Stomach smooth muscle (tissue), 2 donors: ENCODE results near the gene MRGPRG.

Experiments
- H3K27ac ChIP-seq: one replicate; pipeline ENCODE4 v1.7.0; 2013; ENCODE audit warnings: mild to moderate bottlenecking, low read length, inconsistent platforms
- H3K27me3 ChIP-seq, 2 donors: one replicate each; pipeline ENCODE4 v1.7.0; 2013; ENCODE audit warnings: low read length in 2 of 2; ENCODE audit not compliant: insufficient read depth in 2 of 2, control insufficient read depth in 1 of 2
- H3K36me3 ChIP-seq, 2 donors: one replicate each; pipeline ENCODE4 v1.7.0; 2013; ENCODE audit warnings: low read length in 2 of 2; ENCODE audit not compliant: control insufficient read depth in 2 of 2, insufficient read depth in 2 of 2
- H3K4me1 ChIP-seq: one replicate; pipeline ENCODE4 v1.7.0; 2013; ENCODE audit warnings: low read length; ENCODE audit not compliant: control insufficient read depth, insufficient read depth
- H3K4me3 ChIP-seq, 2 donors: one replicate each; pipeline ENCODE4 v1.7.0; 2013; ENCODE audit warnings: low read length in 2 of 2
- H3K9ac ChIP-seq, 2 donors: one replicate each; pipeline ENCODE4 v1.7.0; 2013; ENCODE audit warnings: low read length in 2 of 2, mild to moderate bottlenecking in 1 of 2
- H3K9me3 ChIP-seq, 2 donors: one replicate each; pipeline ENCODE4 v1.7.0; 2013; ENCODE audit warnings: low read length in 2 of 2; ENCODE audit not compliant: control insufficient read depth in 2 of 2
- donor health status: healthy.
- donor health status: Pancreatic carcinoma.

Gene MRGPRG

GRCh38 chr11:3225159-3225758 is 6.6 kb upstream of the MRGPRG start:
- no peaks in the 10 kb centered on the region for H3K4me1 ChIP-seq
- H3K9me3 ChIP-seq: no peaks in the 10 kb centered on the region
- peaks cover 11 to 30% of the 10 kb centered on the region in 2 donors for H3K27me3 ChIP-seq
- H3K27ac ChIP-seq: no peak overlapping the region
- H3K36me3 ChIP-seq: no peaks in the 10 kb centered on the region
- H3K4me3 ChIP-seq: no peak overlapping the region
- H3K9ac ChIP-seq: no peak overlapping the region

GRCh38 chr11:3224401-3225057 is 5.9 kb upstream of the MRGPRG start:
- H3K27ac ChIP-seq: no peak overlapping the region
- no peaks in the 10 kb centered on the region for H3K9me3 ChIP-seq
- peaks cover 15 to 27% of the 10 kb centered on the region in 2 donors for H3K27me3 ChIP-seq
- H3K36me3 ChIP-seq: no peaks in the 10 kb centered on the region
- H3K9ac ChIP-seq: no peak overlapping the region
- H3K4me1 ChIP-seq: no peaks in the 10 kb centered on the region
- no peak overlapping the region for H3K4me3 ChIP-seq

- H3K27me3 ChIP-seq: peaks cover 18 to 26% of the 10 kb centered on the region in 2 donors
- H3K4me1 ChIP-seq: no peaks in the 10 kb centered on the region
- no peak overlapping the region for H3K27ac ChIP-seq
- no peak overlapping the region for H3K9ac ChIP-seq
- H3K4me3 ChIP-seq: no peak overlapping the region
- no peaks in the 10 kb centered on the region for H3K9me3 ChIP-seq
- H3K36me3 ChIP-seq: no peaks in the 10 kb centered on the region
These were observed 5.3 kb upstream of the MRGPRG start for GRCh38 chr11:3223932-3224381.

- Histone ChIP-seq H3K27ac (no peak overlapping the region), H3K4me3 (no peak overlapping the region), H3K9ac (no peak overlapping the region), H3K27me3 (peaks cover 23 to 26% of the 10 kb centered on the region in 2 donors), H3K36me3 (no peaks in the 10 kb centered on the region), H3K9me3 (no peaks in the 10 kb centered on the region), H3K4me1 (no peaks in the 10 kb centered on the region)
These were observed 4.6 kb upstream of the MRGPRG start for GRCh38 chr11:3222941-3223915.

- H3K9me3 ChIP-seq: no peaks in the 10 kb centered on the region
- peaks cover 23 to 24% of the 10 kb centered on the region in 2 donors for H3K27me3 ChIP-seq
- H3K4me3 ChIP-seq: no peak overlapping the region
- no peaks in the 10 kb centered on the region for H3K36me3 ChIP-seq
- H3K9ac ChIP-seq: no peak overlapping the region
- no peak overlapping the region for H3K27ac ChIP-seq
- no peaks in the 10 kb centered on the region for H3K4me1 ChIP-seq
These were observed 3.6 kb upstream of the MRGPRG start for GRCh38 chr11:3222003-3222855.

- Histone ChIP-seq H3K27ac (no peak overlapping the region), H3K9ac (no peak overlapping the region), H3K4me3 (no peak overlapping the region), H3K36me3 (no peaks in the 10 kb centered on the region), H3K9me3 (no peaks in the 10 kb centered on the region), H3K27me3 (peaks cover 23 to 26% of the 10 kb centered on the region in 2 donors), H3K4me1 (no peaks in the 10 kb centered on the region)
These were observed 2.9 kb upstream of the MRGPRG start for GRCh38 chr11:3221408-3222002.

GRCh38 chr11:3220521-3221407 is 2.2 kb upstream of the MRGPRG start:
- H3K36me3 ChIP-seq: no peaks in the 10 kb centered on the region
- H3K27me3 ChIP-seq: peaks cover 29 to 31% of the 10 kb centered on the region in 2 donors
- no peak overlapping the region for H3K9ac ChIP-seq
- no peak overlapping the region for H3K4me3 ChIP-seq
- H3K27ac ChIP-seq: no peak overlapping the region
- H3K9me3 ChIP-seq: no peaks in the 10 kb centered on the region
- no peaks in the 10 kb centered on the region for H3K4me1 ChIP-seq

GRCh38 chr11:3220101-3220500 is 1.5 kb upstream of the MRGPRG start:
- Histone ChIP-seq H3K4me3 (no peak overlapping the region), H3K27me3 (peaks cover 35 to 38% of the 10 kb centered on the region in 2 donors), H3K27ac (no peak overlapping the region), H3K36me3 (no peaks in the 10 kb centered on the region), H3K9me3 (no peaks in the 10 kb centered on the region), H3K4me1 (no peaks in the 10 kb centered on the region), H3K9ac (no peak overlapping the region)

GRCh38 chr11:3219281-3219892 is 774 bp upstream of the MRGPRG start:
- no peak overlapping the region for H3K9ac ChIP-seq
- H3K27ac ChIP-seq: no peak overlapping the region
- no peak overlapping the region for H3K4me3 ChIP-seq
- H3K9me3 ChIP-seq: no peaks in the 10 kb centered on the region
- H3K36me3 ChIP-seq: no peaks in the 10 kb centered on the region
- peaks cover 35 to 37% of the 10 kb centered on the region in 2 donors for H3K27me3 ChIP-seq
- H3K4me1 ChIP-seq: no peaks in the 10 kb centered on the region
